NCI-H524 (cell line): ENCODE results near the gene ISG20.

Experiments used
- DNase-seq, 2 experiments: peaks; one replicate each; lab custom pipeline; 2025; lab: John Stamatoyannopoulos, UW

The ISG20 gene

GRCh38 chr15:88686166-88686565, 47.4 kb downstream of the ISG20 start:
- no peak for DNase-seq

GRCh38 chr15:88688394-88688933, 49.6 kb downstream of the ISG20 start:
- no peak for DNase-seq

- no peak for DNase-seq
Observed at GRCh38 chr15:88690331-88690730, 51.5 kb downstream of the ISG20 start.

GRCh38 chr15:88693191-88693590, 54.4 kb downstream of the ISG20 start:
- no peak for DNase-seq

GRCh38 chr15:88695101-88695500, 56.3 kb downstream of the ISG20 start:
- no peak for DNase-seq

GRCh38 chr15:88695691-88696251, 57.0 kb downstream of the ISG20 start:
- DNase-seq, result no peak

- DNase-seq, result no peak
Observed at GRCh38 chr15:88696254-88696653, 57.4 kb downstream of the ISG20 start.

GRCh38 chr15:88697276-88697675, 58.5 kb downstream of the ISG20 start:
- no peak for DNase-seq

GRCh38 chr15:88699861-88700260, 61.0 kb downstream of the ISG20 start:
- peak; percentile 18 to 66 for DNase-seq

GRCh38 chr15:88700716-88701115, 61.9 kb downstream of the ISG20 start:
- DNase-seq, result no peak

GRCh38 chr15:88701561-88702095, 62.8 kb downstream of the ISG20 start:
- DNase-seq, result no peak

- DNase-seq, result no peak
Observed at GRCh38 chr15:88702983-88703382, 64.2 kb downstream of the ISG20 start.

- peak; percentile 62 to 82 for DNase-seq
Observed at GRCh38 chr15:88703533-88703932, 64.7 kb downstream of the ISG20 start.

GRCh38 chr15:88704791-88705768, 66.3 kb downstream of the ISG20 start:
- peak; percentile 26 to 55 for DNase-seq

- DNase-seq, result no peak
Observed at GRCh38 chr15:88705769-88706165, 67.0 kb downstream of the ISG20 start.
